ENCODE measurements around the gene IRX2. TPM values are rescaled to one million over a fixed set of nuclear protein-coding genes. Genes with fewer than 3 reads are reported as not detected.
A peak's percentile ranks its signal among the peaks of the same experiment; 100 is the strongest.

Gene IRX2
- under 1 TPM; 0.28 to 0.54 TPM for total RNA-seq

GRCh38 chr5:2751592-2752021, at the start of gene IRX2:
IRX2 (minus strand) TSS chr5:2751677; CDS start chr5:2751413, 264 bp downstream.
- Histone ChIP-seq H3K27me3 (replicated peaks; ENCODE audit: insufficient read depth) (peaks cover 19% of the 10 kb centered on the region), H3K27ac (no peak within 1 kb of the TSS), H3K4me1 (ENCODE audit: control insufficient read depth in 1 of 2, low read depth in 2 of 2) (peaks cover 4 to 29% of the 10 kb centered on the region in 2 donors), H3K4me3 (peak within 1 kb of the TSS; percentile 60), H3K9me3 (no peaks in the 10 kb centered on the region), H3K36me3 (no peaks in the 10 kb centered on the region)
- no peak for TF ChIP-seq CTCF (IDR thresholded peaks at IDR 0.05)
- no peak for ATAC-seq (ENCODE audit: insufficient number of reproducible peaks, low FRiP score, low read depth)
- no peak for DNase-seq (ENCODE audit: low spot score)

- DNase-seq (ENCODE audit: low spot score) (no peak), ATAC-seq (ENCODE audit: insufficient number of reproducible peaks, low FRiP score, low read depth) (no peak)
- Histone ChIP-seq H3K27me3 (replicated peaks; ENCODE audit: insufficient read depth) (no peaks in the 10 kb centered on the region), H3K4me3 (no peak overlapping the region), H3K27ac (no peak overlapping the region), H3K4me1 (ENCODE audit: control insufficient read depth in 1 of 2, low read depth in 2 of 2) (no peaks in the 10 kb centered on the region), H3K36me3 (no peaks in the 10 kb centered on the region), H3K9me3 (no peaks in the 10 kb centered on the region)
- no peak for TF ChIP-seq CTCF (IDR thresholded peaks at IDR 0.05)
Observed at GRCh38 chr5:2800035-2800434, 48.6 kb upstream of the IRX2 start.

- ATAC-seq (ENCODE audit: insufficient number of reproducible peaks, low FRiP score, low read depth), result no peak
- no peaks in the 10 kb centered on the region for H3K27me3 ChIP-seq (replicated peaks; ENCODE audit: insufficient read depth)
Observed at GRCh38 chr5:2797981-2798380, 46.5 kb upstream of the IRX2 start.

GRCh38 chr5:2797160-2797559, 45.7 kb upstream of the IRX2 start:
- no peak for DNase-seq (ENCODE audit: low spot score)
- no peak for TF ChIP-seq CTCF (IDR thresholded peaks at IDR 0.05)

More at GRCh38 chr5:2797981-2798380, 46.5 kb upstream of the IRX2 start:
- Histone ChIP-seq H3K27ac (no peak overlapping the region), H3K36me3 (no peaks in the 10 kb centered on the region), H3K4me3 (no peak overlapping the region), H3K4me1 (ENCODE audit: control insufficient read depth in 1 of 2, low read depth in 2 of 2) (no peaks in the 10 kb centered on the region), H3K9me3 (no peaks in the 10 kb centered on the region)
- no peak for TF ChIP-seq CTCF (IDR thresholded peaks at IDR 0.05)
- no peak for DNase-seq (ENCODE audit: low spot score)

GRCh38 chr5:2783223-2783622, 31.7 kb upstream of the IRX2 start:
- Histone ChIP-seq H3K27me3 (replicated peaks; ENCODE audit: insufficient read depth) (no peaks in the 10 kb centered on the region), H3K4me1 (ENCODE audit: control insufficient read depth in 1 of 2, low read depth in 2 of 2) (no peaks in the 10 kb centered on the region), H3K36me3 (no peaks in the 10 kb centered on the region), H3K9me3 (no peaks in the 10 kb centered on the region), H3K4me3 (no peak overlapping the region), H3K27ac (no peak overlapping the region)
- no peak for TF ChIP-seq CTCF (IDR thresholded peaks at IDR 0.05)
- ATAC-seq (ENCODE audit: insufficient number of reproducible peaks, low FRiP score, low read depth), result no peak
- no peak for DNase-seq (ENCODE audit: low spot score)

More at GRCh38 chr5:2797160-2797559, 45.7 kb upstream of the IRX2 start:
- H3K4me3 ChIP-seq, result no peak overlapping the region
- no peak for ATAC-seq (ENCODE audit: insufficient number of reproducible peaks, low FRiP score, low read depth)
- no peaks in the 10 kb centered on the region for H3K36me3 ChIP-seq
- H3K27me3 ChIP-seq (replicated peaks; ENCODE audit: insufficient read depth), result no peaks in the 10 kb centered on the region
- no peaks in the 10 kb centered on the region for H3K4me1 ChIP-seq (ENCODE audit: control insufficient read depth in 1 of 2, low read depth in 2 of 2)
- H3K9me3 ChIP-seq, result no peaks in the 10 kb centered on the region
- no peak overlapping the region for H3K27ac ChIP-seq

Data from thoracic aorta (tissue), 2 donors.